NCI-H1417 (cell line): Measurements from ENCODE around the gene PXT1.

ENCODE experiments used
- DNase-seq, 3 experiments: peaks; one replicate each; lab custom pipeline; 2025; lab: John Stamatoyannopoulos, UW

Gene PXT1

DNA sequence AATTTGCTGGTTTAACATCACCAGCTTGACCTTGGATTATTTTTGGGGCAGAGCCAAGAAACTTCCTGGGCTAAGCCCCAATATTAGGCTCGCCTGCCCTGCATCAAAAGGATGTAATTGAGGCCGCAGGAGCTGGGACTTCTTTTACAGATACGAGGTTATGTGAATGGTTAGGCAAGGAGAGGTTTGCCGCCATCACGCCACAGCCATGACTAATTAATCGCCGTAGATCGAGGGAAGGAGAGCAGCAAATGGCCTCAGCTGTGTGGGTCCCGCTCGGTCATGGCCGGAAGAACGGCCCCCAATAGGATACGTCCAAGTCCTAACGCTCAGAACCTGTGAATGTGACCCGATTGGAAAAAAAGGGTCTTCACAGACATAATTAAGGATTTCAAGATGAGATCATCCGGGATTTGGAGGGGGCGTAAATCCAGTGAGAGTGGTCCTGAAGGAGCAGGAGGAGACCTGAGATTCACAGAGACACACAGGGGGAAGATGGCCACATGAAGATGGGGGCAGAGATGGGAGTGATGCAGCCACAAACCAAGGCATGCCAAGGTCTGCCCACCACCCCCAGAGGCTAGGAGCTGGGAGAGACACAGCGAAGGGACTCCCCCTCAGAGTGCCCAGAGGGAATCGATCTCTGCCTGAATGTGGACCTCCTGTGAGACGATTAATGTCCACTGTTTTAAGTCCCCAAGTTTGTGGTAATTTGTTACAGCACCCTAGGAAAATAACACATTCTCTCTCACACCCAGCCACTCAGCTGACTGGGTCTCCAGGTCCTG, 96.0 kb downstream of the PXT1 start:
- no peak for DNase-seq

DNA sequence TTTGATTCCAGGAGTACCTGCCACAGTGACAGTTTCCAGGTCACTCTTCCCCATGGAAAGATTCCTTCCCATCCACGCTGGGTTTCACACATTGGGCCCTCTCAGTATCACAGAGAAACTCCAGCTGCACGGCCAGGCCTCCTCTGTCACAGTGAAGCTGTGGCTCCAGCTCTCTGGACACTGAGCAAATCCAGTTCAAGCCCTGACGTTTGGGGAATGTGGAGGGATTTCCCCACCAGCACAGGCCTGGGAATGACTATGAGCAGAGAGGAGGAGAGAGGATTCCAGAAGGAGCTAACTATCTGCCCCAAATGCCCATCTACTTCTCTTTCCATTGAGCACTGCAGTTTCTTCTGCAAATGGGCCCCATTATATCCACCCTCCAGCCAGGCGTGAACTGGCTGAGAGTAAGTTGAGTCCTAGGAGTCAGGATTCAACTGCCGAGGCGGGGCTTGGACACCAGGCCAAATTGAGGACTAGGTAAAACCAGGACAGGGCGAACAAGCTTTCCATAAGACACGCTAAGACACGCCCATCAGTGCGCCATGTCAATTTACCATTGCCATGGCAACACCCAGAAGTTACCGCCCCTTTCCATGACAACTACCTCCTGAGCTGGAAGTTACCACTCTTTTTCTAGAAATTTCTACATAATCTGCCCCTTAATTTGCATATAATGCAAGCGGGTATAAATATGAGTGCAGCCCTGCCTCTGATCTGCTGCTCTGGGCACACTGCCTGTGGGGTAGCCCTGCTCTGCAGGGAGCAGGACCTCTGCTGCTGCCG, 96.8 kb downstream of the PXT1 start:
- DNase-seq: peak in 1 of 3 experiments; percentile 5

GRCh38 chr6:36343109-36343680, 99.5 kb downstream of the PXT1 start:
- DNase-seq: no peak

GRCh38 chr6:36340618-36341454, 101.8 kb downstream of the PXT1 start:
- DNase-seq: peak in 2 of 3 experiments; percentile 4 to 73
